Mucosa of gallbladder (tissue), 1 donor: ENCODE data around the gene KRT76. TPM values are rescaled to one million over a fixed set of nuclear protein-coding genes. Genes with fewer than 3 reads are reported as not detected.

Experiments
- DNase-seq: peaks from one replicate; pipeline ENCODE4 v3.0.0-alpha.2; 2020; ENCODE audit warnings: low spot score
- total RNA-seq: library from RNA; stranded (reverse); gene quantifications from one replicate; pipeline ENCODE4 v1.2.1, GENCODE V29; 2021
- donor health status: DM: no; HTN: no; CAD: no.

KRT76 gene
- total RNA-seq, 1 donor from 2014 or later, result not detected

DNA sequence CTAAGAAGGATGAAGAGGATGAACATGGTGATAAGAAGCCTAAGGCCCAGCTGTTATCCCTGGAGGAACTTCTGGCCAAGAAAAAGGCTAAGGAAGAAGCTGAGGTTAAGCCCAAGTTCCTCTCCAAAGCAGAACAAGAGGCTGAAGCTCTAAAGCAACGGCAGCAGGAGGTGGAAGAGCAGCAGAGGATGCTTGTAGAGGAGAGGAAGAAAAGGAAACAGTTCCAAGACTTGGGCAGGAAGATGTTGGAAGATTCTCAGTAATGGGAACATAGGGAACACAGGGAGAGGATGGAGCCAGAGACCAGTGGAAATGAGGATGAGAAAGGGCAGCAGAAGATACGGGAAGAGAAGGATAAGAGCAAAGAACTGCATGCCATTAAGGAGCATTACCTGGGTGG is 46.4 kb downstream of the KRT76 start:
- no peak for DNase-seq

- no peak for DNase-seq
Observed at GRCh38 chr12:52730383-52730782, 46.8 kb downstream of the KRT76 start.

DNA sequence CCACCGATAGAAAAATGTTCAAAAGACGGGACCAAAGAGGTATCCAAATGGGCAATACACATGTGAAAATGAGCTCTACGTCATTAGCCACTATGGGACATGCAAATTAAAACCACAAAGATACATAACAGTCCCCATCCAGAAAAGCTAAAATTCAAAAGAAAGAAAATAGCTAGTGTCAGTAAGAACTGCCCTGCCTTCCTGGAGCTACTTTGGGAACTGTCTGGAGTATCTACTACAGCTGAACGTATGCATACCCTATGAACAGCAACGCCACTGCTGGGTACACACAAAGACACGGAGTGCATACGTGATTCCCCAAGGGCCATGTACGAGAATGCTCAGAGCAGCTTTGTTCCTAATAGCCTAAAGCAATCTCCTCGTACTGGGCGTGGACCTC is 48.0 kb downstream of the KRT76 start:
- DNase-seq, result no peak

DNA sequence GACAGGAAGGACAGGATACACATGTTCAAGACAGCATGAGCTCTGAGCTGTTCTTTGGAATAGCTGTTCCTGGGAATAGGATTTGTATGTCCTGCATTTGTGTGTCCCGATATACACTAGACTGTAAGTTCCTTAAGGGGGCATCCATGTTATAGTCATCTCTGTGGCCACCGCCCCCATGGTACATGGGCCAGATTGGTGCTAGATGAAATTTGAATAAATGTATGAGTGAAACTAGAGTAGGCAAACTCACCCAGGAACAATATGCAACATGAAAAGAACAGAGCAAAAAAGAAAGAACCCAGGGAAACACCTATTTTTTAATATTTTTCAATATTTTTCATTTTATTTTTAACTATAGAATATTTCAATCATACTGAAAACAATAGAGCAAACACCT is 48.8 kb downstream of the KRT76 start:
- no peak for DNase-seq

DNA sequence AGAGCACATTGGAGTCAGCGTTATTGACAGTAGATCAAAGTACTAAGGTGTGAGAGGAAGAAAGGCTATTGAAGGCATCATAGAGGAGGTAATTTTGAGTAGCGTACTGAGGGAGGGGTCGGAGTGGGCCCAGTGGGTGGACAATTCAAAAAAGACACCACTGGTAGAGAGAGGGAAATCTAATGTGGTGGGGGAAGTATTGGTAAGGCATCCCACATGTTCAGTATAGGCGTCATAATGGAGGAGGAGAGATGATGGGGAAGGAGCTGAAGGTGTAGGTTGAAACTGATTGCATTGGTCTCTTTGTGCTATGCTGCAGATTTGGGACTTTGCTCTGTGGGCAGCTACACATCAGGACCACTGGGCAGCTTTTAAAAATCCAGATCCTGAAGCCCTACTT is 50.1 kb downstream of the KRT76 start:
- DNase-seq, result no peak

GRCh38 chr12:52726451-52726850 is 50.7 kb downstream of the KRT76 start:
- DNase-seq, result no peak

DNA sequence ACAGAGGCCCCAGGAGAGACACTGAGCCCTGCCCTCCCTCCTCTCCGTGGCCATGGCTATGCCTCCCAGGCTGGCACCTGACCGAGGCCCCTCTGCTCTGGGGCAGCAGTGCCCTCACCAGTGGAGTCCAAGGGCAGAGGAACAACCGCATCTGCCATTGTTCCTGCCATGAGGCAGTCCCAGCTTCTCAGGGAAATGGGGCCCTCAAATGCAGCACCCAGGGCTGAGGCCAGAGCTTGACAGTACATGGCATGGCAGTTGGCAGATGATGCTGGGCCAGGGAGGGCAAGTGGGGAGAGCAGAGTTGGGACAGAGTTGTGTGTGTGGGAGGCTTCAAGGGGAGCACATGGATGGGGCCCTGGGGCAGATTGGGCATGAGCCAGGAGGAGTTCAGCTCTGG is 52.8 kb downstream of the KRT76 start:
- DNase-seq, result no peak

GRCh38 chr12:52722680-52723079 is 54.5 kb downstream of the KRT76 start:
- DNase-seq, result no peak

- no peak for DNase-seq
Observed at GRCh38 chr12:52721838-52722470, 55.2 kb downstream of the KRT76 start.

GRCh38 chr12:52720365-52720886 is 56.7 kb downstream of the KRT76 start:
- no peak for DNase-seq

Other genes with a start within 250 kb of the KRT76 start
- not detected for gene KRT71, start 224.2 kb downstream of the KRT76 start, total RNA-seq
- not detected for gene KRT74, start 203.5 kb downstream of the KRT76 start, total RNA-seq
- not detected for gene KRT72, start 175.9 kb downstream of the KRT76 start, total RNA-seq
- not detected for gene KRT73, start 158.8 kb downstream of the KRT76 start, total RNA-seq
- gene KRT2, start 125.1 kb downstream of the KRT76 start, total RNA-seq, result not detected
- 2.9 TPM for gene KRT1, start 96.9 kb downstream of the KRT76 start, total RNA-seq
- gene KRT77, start 73.8 kb downstream of the KRT76 start, total RNA-seq, result not detected
- not detected for gene KRT3, start 18.8 kb upstream of the KRT76 start, total RNA-seq
- gene KRT4, start 36.8 kb upstream of the KRT76 start, total RNA-seq, result not detected
- gene KRT79, start 57.0 kb upstream of the KRT76 start, total RNA-seq, result not detected
- gene KRT78, start 71.6 kb upstream of the KRT76 start, total RNA-seq, result not detected
- gene KRT8, start 127.7 kb upstream of the KRT76 start, total RNA-seq, result 1,446 TPM
- gene KRT18, start 171.8 kb upstream of the KRT76 start, total RNA-seq, result 564 TPM
- 546 TPM for gene EIF4B, start 229.1 kb upstream of the KRT76 start, total RNA-seq